ENCODE measurements around the gene TBC1D2. TPM values are rescaled to one million over a fixed set of nuclear protein-coding genes. Genes with fewer than 3 reads are reported as not detected.

Gene TBC1D2
- total and polyA plus RNA-seq, 2 of the 13 experiments (the other 11 are each of a cell fraction or from before 2014, with no cell fraction given): 2.0 to 2.8 TPM

DNA sequence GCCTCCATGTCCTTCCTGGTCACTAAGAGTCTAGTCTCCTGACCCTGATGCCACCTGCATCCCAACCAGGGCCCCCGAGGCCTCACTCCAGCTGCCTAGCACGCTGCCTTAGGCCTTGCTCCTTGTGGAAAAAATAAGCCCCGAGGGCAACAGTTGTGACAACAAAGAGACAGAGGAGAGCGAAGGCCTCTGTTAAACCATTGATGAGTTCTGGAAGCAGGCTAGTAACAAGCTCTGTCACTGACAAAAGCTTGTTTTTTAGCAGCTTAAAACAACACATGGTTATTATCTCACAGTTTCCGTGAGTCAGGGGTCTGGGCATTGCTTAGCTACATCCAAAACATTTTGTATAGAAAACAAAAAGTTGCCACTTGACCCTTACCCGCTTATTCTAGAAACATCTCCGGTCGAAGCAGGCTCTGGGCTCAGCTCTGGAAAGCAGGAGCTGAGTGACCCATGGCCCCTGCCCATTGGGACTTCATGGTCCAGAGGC lies 48.2 kb upstream of the TBC1D2 start (continued):
- TF ChIP-seq ZBTB4 (CRISPR knock-in tag; IDR thresholded peaks at IDR 0.05; ENCODE audit: borderline replicate concordance): no peak

DNA sequence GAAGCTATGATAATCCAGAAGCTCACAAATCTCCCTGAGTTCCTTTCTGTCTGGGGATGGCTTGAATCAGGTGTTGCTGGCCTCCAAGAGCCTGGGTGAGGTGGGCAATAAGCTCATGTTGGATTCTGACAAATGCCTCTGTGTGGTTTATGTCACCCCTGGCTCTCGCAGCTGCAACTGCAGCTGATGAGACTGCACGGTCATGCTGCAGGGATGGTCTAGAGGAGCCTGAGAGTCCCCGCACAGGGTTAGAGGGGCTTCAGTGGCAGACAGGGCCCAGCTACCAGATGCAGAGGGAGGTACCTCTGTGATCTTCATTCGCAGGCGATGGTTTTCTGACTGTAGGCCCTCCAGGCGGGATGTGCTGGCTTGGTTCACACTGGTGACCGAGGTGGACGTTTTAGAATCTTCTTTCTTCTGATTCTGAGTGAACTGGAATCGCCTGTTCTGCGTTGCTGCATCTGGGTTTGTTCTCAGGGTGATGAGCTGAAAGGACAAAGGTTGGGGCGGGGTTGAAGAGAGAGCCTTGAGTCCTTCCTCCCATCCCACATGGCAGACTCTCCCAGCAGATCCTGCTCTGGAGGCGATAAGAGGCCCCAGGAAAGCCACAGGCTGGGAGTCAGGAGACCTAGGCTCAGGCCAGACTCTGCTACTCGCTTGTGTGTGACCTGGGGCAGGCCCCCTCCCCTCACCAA lies 47.6 kb upstream of the TBC1D2 start:
- Histone ChIP-seq H3K9me3 (ENCODE audit: low read length) (no peaks in the 10 kb centered on the region), H3K79me2 (ENCODE audit: insufficient read depth, low read length) (no peaks in the 10 kb centered on the region), H3K4me2 (ENCODE audit: low read depth, low read length) (no peak overlapping the region), H4K20me1 (ENCODE audit: insufficient read depth, low read length) (no peaks in the 10 kb centered on the region), H3K4me1 (ENCODE audit: insufficient read depth, low read length) (no peaks in the 10 kb centered on the region), H3K27me3 (ENCODE audit: control insufficient read depth in 1 of 2, insufficient read depth in 2 of 2, low read length in 2 of 2) (peaks cover 0 to 10% of the 10 kb centered on the region in 2 experiments; a peak in 3 of 5 replicates), H3K27ac (ENCODE audit: extremely low read length, insufficient read depth, low read length) (no peak overlapping the region), H3K36me3 (replicated peaks in 1 of 2; ENCODE audit: control insufficient read depth in 1 of 2, insufficient read depth in 2 of 2, low read length in 2 of 2) (no peaks in the 10 kb centered on the region), H3K4me3 (replicated peaks in 1 of 3; ENCODE audit: insufficient read depth in 1 of 3, low read depth in 2 of 3, low read length in 3 of 3) (no peak overlapping the region), H3K9ac (ENCODE audit: insufficient read depth, low read depth, low read length) (no peak overlapping the region), H2AFZ (ENCODE audit: low read length) (no peak overlapping the region)
- intact Hi-C loops (cut with micrococcal nuclease; ENCODE audit: unreplicated experiment): no loop called here
- 32% methylated on average over 7 of the region's 13 CpGs for WGBS (ENCODE audit: low lambda C conversion rate)
- FAIRE-seq: no peak
- DNase-seq (ENCODE audit: low spot score): no peak
- ChIA-PET POLR2A (no interaction called here), CTCF (ENCODE audit: low intra/inter-chr PET ratio, low total read pairs) (no interaction called here)
- peak; percentile 42; the same call in 2 of the 3 replicates for ATAC-seq
- BruUV-seq (replicated peaks): no TSS peak
- in situ Hi-C loops (cut with HindIII; ENCODE audit: extremely low pct_ligation_motif_present, low pct_unique_long_range_greater_than_20kb): no loop called here
- TF ChIP-seq SMYD3 (CRISPR knock-in tag; IDR thresholded peaks at IDR 0.05) (no peak), ZNF547 (CRISPR knock-in tag; IDR thresholded peaks at IDR 0.05) (no peak), ZNF274 (CRISPR knock-in tag; IDR thresholded peaks at IDR 0.05) (no peak), ZNF224 (CRISPR knock-in tag; IDR thresholded peaks at IDR 0.05) (no peak), HNF1B (CRISPR knock-in tag; IDR thresholded peaks at IDR 0.05) (no peak), MYC (CRISPR knock-in tag; IDR thresholded peaks at IDR 0.05; ENCODE audit: borderline replicate concordance) (no peak), KMT2B (CRISPR knock-in tag; IDR thresholded peaks at IDR 0.05) (no peak), SOX6 (IDR thresholded peaks at IDR 0.05) (no peak), SOX6 (CRISPR knock-in tag; IDR thresholded peaks at IDR 0.05) (no peak)
- TF ChIP-seq, protein P1, sequence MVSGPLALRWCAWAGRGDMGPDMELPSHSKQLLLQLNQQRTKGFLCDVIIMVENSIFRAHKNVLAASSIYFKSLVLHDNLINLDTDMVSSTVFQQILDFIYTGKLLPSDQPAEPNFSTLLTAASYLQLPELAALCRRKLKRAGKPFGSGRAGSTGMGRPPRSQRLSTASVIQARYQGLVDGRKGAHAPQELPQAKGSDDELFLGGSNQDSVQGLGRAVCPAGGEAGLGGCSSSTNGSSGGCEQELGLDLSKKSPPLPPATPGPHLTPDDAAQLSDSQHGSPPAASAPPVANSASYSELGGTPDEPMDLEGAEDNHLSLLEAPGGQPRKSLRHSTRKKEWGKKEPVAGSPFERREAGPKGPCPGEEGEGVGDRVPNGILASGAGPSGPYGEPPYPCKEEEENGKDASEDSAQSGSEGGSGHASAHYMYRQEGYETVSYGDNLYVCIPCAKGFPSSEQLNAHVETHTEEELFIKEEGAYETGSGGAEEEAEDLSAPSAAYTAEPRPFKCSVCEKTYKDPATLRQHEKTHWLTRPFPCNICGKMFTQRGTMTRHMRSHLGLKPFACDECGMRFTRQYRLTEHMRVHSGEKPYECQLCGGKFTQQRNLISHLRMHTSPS (CRISPR knock-in tag; IDR thresholded peaks at IDR 0.05; ENCODE audit: low read depth): no peak
- TF ChIP-seq, protein P2, sequence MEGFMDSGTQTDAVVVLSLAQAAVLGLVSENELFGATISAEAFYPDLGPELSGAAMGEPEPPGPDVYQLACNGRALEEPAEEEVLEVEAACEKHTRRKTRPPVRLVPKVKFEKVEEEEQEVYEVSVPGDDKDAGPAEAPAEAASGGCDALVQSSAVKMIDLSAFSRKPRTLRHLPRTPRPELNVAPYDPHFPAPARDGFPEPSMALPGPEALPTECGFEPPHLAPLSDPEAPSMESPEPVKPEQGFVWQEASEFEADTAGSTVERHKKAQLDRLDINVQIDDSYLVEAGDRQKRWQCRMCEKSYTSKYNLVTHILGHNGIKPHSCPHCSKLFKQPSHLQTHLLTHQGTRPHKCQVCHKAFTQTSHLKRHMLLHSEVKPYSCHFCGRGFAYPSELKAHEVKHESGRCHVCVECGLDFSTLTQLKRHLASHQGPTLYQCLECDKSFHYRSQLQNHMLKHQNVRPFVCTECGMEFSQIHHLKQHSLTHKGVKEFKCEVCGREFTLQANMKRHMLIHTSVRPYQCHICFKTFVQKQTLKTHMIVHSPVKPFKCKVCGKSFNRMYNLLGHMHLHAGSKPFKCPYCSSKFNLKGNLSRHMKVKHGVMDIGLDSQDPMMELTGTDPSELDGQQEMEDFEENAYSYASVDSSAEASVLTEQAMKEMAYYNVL (CRISPR knock-in tag; IDR thresholded peaks at IDR 0.05; ENCODE audit: borderline replicate concordance): no peak
- TF ChIP-seq, protein P3, sequence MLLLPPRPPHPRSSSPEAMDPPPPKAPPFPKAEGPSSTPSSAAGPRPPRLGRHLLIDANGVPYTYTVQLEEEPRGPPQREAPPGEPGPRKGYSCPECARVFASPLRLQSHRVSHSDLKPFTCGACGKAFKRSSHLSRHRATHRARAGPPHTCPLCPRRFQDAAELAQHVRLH (CRISPR knock-in tag; IDR thresholded peaks at IDR 0.05; ENCODE audit: borderline replicate concordance, low read depth): no peak

All from HepG2 (cell line).